Neural progenitor cell (in vitro differentiated cells): Measurements from ENCODE around the gene MSANTD1. TPM values are rescaled to one million over a fixed set of nuclear protein-coding genes. Genes with fewer than 3 reads are reported as not detected.

Source experiments
- DNase-seq: peaks from one replicate; pipeline ENCODE4 v3.0.0-alpha.2; 2016; ENCODE audit warnings: low spot score
- H2AFZ ChIP-seq: fragments of 200-600 bp; sonication (generic); replicated peaks from 2 replicates; pipeline ENCODE4 v1.6.1; 2016; ENCODE audit warnings: antibody characterized with exemption
- H3F3A ChIP-seq: fragments of 200-600 bp; sonication (generic); 2 replicates; pipeline ENCODE4 v1.6.1; 2016; ENCODE audit warnings: antibody characterized with exemption, low read depth
- H3K27ac ChIP-seq: fragments of 200-600 bp; sonication (generic); 2 replicates; pipeline ENCODE4 v1.5.1; 2016; ENCODE audit warnings: mild to moderate bottlenecking
- H3K27me3 ChIP-seq: fragments of 200-600 bp; sonication (generic); 2 replicates; pipeline ENCODE4 v1.6.1; 2016; ENCODE audit warnings: mild to moderate bottlenecking, moderate library complexity
- H3K36me3 ChIP-seq: fragments of 200-600 bp; sonication (generic); 2 replicates; pipeline ENCODE4 v1.5.1; 2016
- H3K4me1 ChIP-seq: fragments of 200-600 bp; sonication (generic); 2 replicates; pipeline ENCODE4 v1.6.1; 2016; ENCODE audit warnings: mixed run types
- H3K4me2 ChIP-seq: fragments of 200-600 bp; sonication (generic); 2 replicates; pipeline ENCODE4 v1.6.1; 2016
- H3K4me3 ChIP-seq: fragments of 200-600 bp; sonication (generic); 2 replicates; pipeline ENCODE4 v1.5.1; 2016
- H3K79me2 ChIP-seq: fragments of 200-600 bp; sonication (generic); 2 replicates; pipeline ENCODE4 v1.6.1; 2016; ENCODE audit warnings: low read depth
- H3K9ac ChIP-seq: fragments of 200-600 bp; sonication (generic); 2 replicates; pipeline ENCODE4 v1.6.1; 2016
- H3K9me3 ChIP-seq: fragments of 200-600 bp; sonication (generic); 2 replicates; pipeline ENCODE4 v1.5.1; 2016; ENCODE audit warnings: low read depth
- H4K20me1 ChIP-seq: fragments of 200-600 bp; sonication (generic); 2 replicates; pipeline ENCODE4 v1.6.1; 2016; ENCODE audit warnings: low read depth
- H3K27ac Mint-ChIP-seq: 3 replicates; pipeline ENCODE4 v1.8.0; 2021; ENCODE audit warnings: mixed read lengths
- H3K27me3 Mint-ChIP-seq: 2 replicates; pipeline ENCODE4 v1.8.0; 2022; ENCODE audit warnings: low read depth, mild to moderate bottlenecking, inconsistent platforms, moderate library complexity, mixed read lengths; ENCODE audit not compliant: insufficient read depth
- H3K36me3 Mint-ChIP-seq: 3 replicates; pipeline ENCODE4 v1.8.0; 2021; ENCODE audit warnings: mixed read lengths
- H3K4me1 Mint-ChIP-seq: 3 replicates; pipeline ENCODE4 v1.8.0; 2021; ENCODE audit warnings: mixed read lengths
- H3K4me3 Mint-ChIP-seq: 3 replicates; pipeline ENCODE4 v1.8.0; 2021; ENCODE audit warnings: mild to moderate bottlenecking, moderate library complexity, mixed read lengths
- H3K9me3 Mint-ChIP-seq: 3 replicates; pipeline ENCODE4 v1.8.0; 2020; ENCODE audit warnings: mixed read lengths
- CTCF ChIP-seq: fragments of 200-600 bp; sonication (generic); IDR thresholded peaks from 2 replicates; pipeline ENCODE4 v1.5.1; 2017; ENCODE audit warnings: antibody characterized with exemption, mild to moderate bottlenecking
- EZH2 ChIP-seq: fragments of 200-600 bp; sonication (generic); IDR thresholded peaks from 2 replicates; pipeline ENCODE4 v1.6.1; 2017; ENCODE audit warnings: antibody characterized with exemption, mild to moderate bottlenecking, moderate library complexity
- EZH2phosphoT487 ChIP-seq: fragments of 200-600 bp; sonication (generic); IDR thresholded peaks from 2 replicates; pipeline ENCODE4 v1.6.1; 2017; ENCODE audit warnings: antibody characterized with exemption
- total RNA-seq: library from RNA; depleted of rRNA; stranded (reverse); fragments of >200 nt; gene quantifications from 2 replicates; pipeline ENCODE4 v1.2.3, GENCODE V29; 2015; ENCODE audit warnings: low replicate concordance

MSANTD1 gene
- total RNA-seq, 1 donor from 2014 or later = 0.17 TPM

- H3K36me3 ChIP-seq = no peaks in the 10 kb centered on the region
- peaks cover 57% of the 10 kb centered on the region for H3K4me1 ChIP-seq
- H3K79me2 ChIP-seq = peaks cover 63% of the 10 kb centered on the region
Measured at GRCh38 chr4:3294401-3295241, 45.7 kb downstream of the MSANTD1 start.

DNA sequence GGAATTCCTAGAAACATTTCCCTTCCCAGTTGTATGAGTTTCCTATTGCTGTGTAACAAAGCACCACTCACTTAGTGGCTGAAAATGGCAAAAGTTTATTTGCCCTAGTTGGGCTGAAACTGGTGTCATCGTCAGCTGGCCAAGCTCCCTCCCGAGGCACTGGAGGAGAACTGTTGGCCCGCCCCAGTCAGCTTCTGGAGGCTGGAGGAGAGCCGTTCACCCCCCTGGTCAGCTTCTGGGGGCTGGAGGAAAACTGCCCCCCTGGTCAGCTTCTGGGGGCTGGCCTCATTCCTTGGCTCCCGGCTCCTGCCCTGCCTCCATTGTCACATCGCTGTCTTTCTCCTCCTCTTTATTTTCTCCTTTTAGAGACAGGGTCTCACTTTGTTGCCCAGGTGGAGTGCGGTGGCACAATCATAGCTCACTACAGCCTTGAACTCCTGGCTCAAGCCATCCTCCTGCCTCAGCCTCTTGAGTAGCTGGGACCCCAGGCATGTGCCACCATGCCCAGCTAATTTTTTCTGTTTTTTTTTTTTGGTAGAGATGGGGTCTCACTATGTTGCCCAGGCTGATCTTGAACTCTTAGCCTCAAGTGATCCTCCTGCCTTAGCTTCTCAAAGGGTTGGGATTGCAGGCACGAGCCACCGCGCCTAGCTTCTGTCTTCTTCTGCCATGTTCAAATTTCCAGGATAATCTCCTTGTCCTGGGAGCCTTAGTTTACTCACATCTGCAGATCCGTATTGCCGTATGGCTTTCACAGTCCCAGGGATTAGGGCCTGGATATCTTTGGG, 47.1 kb downstream of the MSANTD1 start:
- H3K4me1 ChIP-seq = peaks cover 62% of the 10 kb centered on the region
- H3K9ac ChIP-seq = no peak overlapping the region
- H3K9me3 ChIP-seq = no peaks in the 10 kb centered on the region
- Mint-ChIP-seq H3K36me3 (peaks cover 26% of the 10 kb centered on the region), H3K27me3 (peaks cover 6% of the 10 kb centered on the region), H3K9me3 (peaks cover 24% of the 10 kb centered on the region), H3K27ac (peak overlapping the region; percentile 11), H3K4me1 (peaks cover 52% of the 10 kb centered on the region), H3K4me3 (peak overlapping the region; percentile 17)
- H3K27me3 ChIP-seq = no peaks in the 10 kb centered on the region
- H3K79me2 ChIP-seq = peaks cover 77% of the 10 kb centered on the region
- H4K20me1 ChIP-seq = peaks cover 50% of the 10 kb centered on the region
- H3K27ac ChIP-seq = peak overlapping the region; percentile 63
- peak overlapping the region; percentile 26 for H3K4me2 ChIP-seq
- H2AFZ ChIP-seq = no peak overlapping the region
- DNase-seq = no peak
- TF ChIP-seq EZH2 = no peak
- TF ChIP-seq EZH2phosphoT487 = no peak
- TF ChIP-seq CTCF = no peak
- H3F3A ChIP-seq = peaks cover 41% of the 10 kb centered on the region
- H3K4me3 ChIP-seq = no peak overlapping the region
- no peaks in the 10 kb centered on the region for H3K36me3 ChIP-seq

More at GRCh38 chr4:3294401-3295241, 45.7 kb downstream of the MSANTD1 start:
- H3K27me3 Mint-ChIP-seq = peaks cover 6% of the 10 kb centered on the region
- no peak for DNase-seq
- peak overlapping the region; percentile 91 for H3K27ac Mint-ChIP-seq
- Histone ChIP-seq H3F3A (peaks cover 48% of the 10 kb centered on the region), H3K27me3 (no peaks in the 10 kb centered on the region), H3K27ac (no peak overlapping the region), H3K9me3 (no peaks in the 10 kb centered on the region), H3K9ac (no peak overlapping the region), H3K4me2 (peak overlapping the region; percentile 81), H2AFZ (no peak overlapping the region), H4K20me1 (peaks cover 36% of the 10 kb centered on the region), H3K4me3 (peak overlapping the region; percentile 79)
- peaks cover 43% of the 10 kb centered on the region for H3K4me1 Mint-ChIP-seq
- no peak for TF ChIP-seq EZH2phosphoT487
- TF ChIP-seq EZH2 = no peak
- TF ChIP-seq CTCF = no peak
- peak overlapping the region; percentile 95 for H3K4me3 Mint-ChIP-seq
- H3K36me3 Mint-ChIP-seq = peaks cover 32% of the 10 kb centered on the region
- H3K9me3 Mint-ChIP-seq = peaks cover 30% of the 10 kb centered on the region

- Histone ChIP-seq H2AFZ (no peak overlapping the region), H3K4me1 (peaks cover 56% of the 10 kb centered on the region), H3K27ac (peak overlapping the region; percentile 63), H3K4me3 (no peak overlapping the region), H3K9me3 (no peaks in the 10 kb centered on the region), H4K20me1 (peaks cover 56% of the 10 kb centered on the region), H3K27me3 (no peaks in the 10 kb centered on the region), H3K9ac (no peak overlapping the region), H3K79me2 (peaks cover 84% of the 10 kb centered on the region), H3K4me2 (peak overlapping the region; percentile 26), H3F3A (peaks cover 35% of the 10 kb centered on the region), H3K36me3 (no peaks in the 10 kb centered on the region)
- peaks cover 26% of the 10 kb centered on the region for H3K36me3 Mint-ChIP-seq
- TF ChIP-seq EZH2phosphoT487 = no peak
- TF ChIP-seq CTCF = no peak
- no peak for TF ChIP-seq EZH2
- H3K27me3 Mint-ChIP-seq = peaks cover 3% of the 10 kb centered on the region
- DNase-seq = no peak
- H3K27ac Mint-ChIP-seq = no peak overlapping the region
- H3K9me3 Mint-ChIP-seq = peaks cover 24% of the 10 kb centered on the region
- peaks cover 52% of the 10 kb centered on the region for H3K4me1 Mint-ChIP-seq
- H3K4me3 Mint-ChIP-seq = peak overlapping the region; percentile 17
Measured at GRCh38 chr4:3296651-3297050, 47.7 kb downstream of the MSANTD1 start.
